B cell (primary cell): ENCODE measurements around the gene TCTN3. TPM values are rescaled to one million over a fixed set of nuclear protein-coding genes. Genes with fewer than 3 reads are reported as not detected.

ENCODE experiments used
- ATAC-seq: fragments of 200-7000 bp; cut with Tn5 transposase; one replicate; pipeline ENCODE4 v1.10.0; 2021; ENCODE audit warnings: low read depth, mild to moderate bottlenecking, moderate number of reproducible peaks, moderate library complexity
- CTCF ChIA-PET: fragments of 350-600 bp; sonication (Branson Sonifier 250); formaldehyde crosslinking; loops from one replicate; lab custom pipeline; 2021; ENCODE audit warnings: antibody characterized with exemption, inconsistent platforms; lab: Charles Lee
- POLR2A ChIA-PET: fragments of 350-600 bp; sonication (Branson Sonifier 250); formaldehyde crosslinking; loops from one replicate; lab custom pipeline; 2021; ENCODE audit warnings: antibody characterized with exemption; lab: Charles Lee
- DNase-seq: peaks from one replicate; pipeline ENCODE4 v3.0.0; 2013
- H2AFZ ChIP-seq: 2 replicates; pipeline ENCODE4 v1.6.1; 2012; ENCODE audit warnings: mild to moderate bottlenecking, low read depth, low read length; ENCODE audit not compliant: insufficient read depth, poor library complexity, severe bottlenecking
- H3K27ac ChIP-seq, 2 donors: 1 replicate in 1 of 2; 2 replicates in 1 of 2; pipeline ENCODE4 v1.5.1; 2012 to 2013; ENCODE audit warnings: low read length in 2 of 2, mild to moderate bottlenecking in 2 of 2, moderate library complexity in 1 of 2
- H3K27me3 ChIP-seq, 4 experiments: fragments of 200-600 bp in 1 of 4; sonication (generic) in 1 of 4; replicated peaks in 1 of 4; 1 replicate in 2 of 4; 2 replicates in 2 of 4; pipeline versions ENCODE4 v1.6.1 to v1.7.0; 2013 to 2016; ENCODE audit warnings: low read length in 3 of 4, mild to moderate bottlenecking in 2 of 4, mixed read lengths in 1 of 4, moderate library complexity in 1 of 4; ENCODE audit not compliant: insufficient read depth in 4 of 4, control insufficient read depth in 3 of 4; ENCODE audit errors: control extremely low read depth in 1 of 4
- H3K36me3 ChIP-seq, 2 experiments: replicated peaks in 1 of 2; 1 replicate in 1 of 2; 2 replicates in 1 of 2; pipeline versions ENCODE4 v1.6.1 to v1.7.1; 2013; ENCODE audit warnings: low read length in 1 of 2; ENCODE audit not compliant: insufficient read depth in 2 of 2, control insufficient read depth in 1 of 2; ENCODE audit errors: control extremely low read depth in 1 of 2, extremely low read depth in 1 of 2
- H3K4me1 ChIP-seq, 2 donors: fragments of 200-600 bp in 1 of 2; sonication (generic) in 1 of 2; 1 replicate in 1 of 2; 2 replicates in 1 of 2; pipeline versions ENCODE4 v1.5.1 to v1.6.1; 2013 to 2017; ENCODE audit warnings: low read length in 2 of 2; ENCODE audit not compliant: control insufficient read depth in 2 of 2, insufficient read depth in 2 of 2
- H3K4me2 ChIP-seq: replicated peaks from 2 replicates; pipeline ENCODE3; 2012; ENCODE audit warnings: mild to moderate bottlenecking, low read depth, low read length; ENCODE audit not compliant: poor library complexity, severe bottlenecking
- H3K4me3 ChIP-seq, 5 experiments: fragments of 200-600 bp in 1 of 5; sonication (generic) in 1 of 5; 1 replicate in 3 of 5; 2 replicates in 2 of 5; pipeline versions ENCODE4 v1.5.1 to v1.7.0; 2011 to 2016; ENCODE audit warnings: low read length in 4 of 5, mild to moderate bottlenecking in 4 of 5, low read depth in 2 of 5, control low read depth in 1 of 5, moderate library complexity in 1 of 5; ENCODE audit not compliant: insufficient read depth in 1 of 5; ENCODE audit errors: control extremely low read depth in 1 of 5, extremely low read depth in 1 of 5
- H3K79me2 ChIP-seq: fragments of 200-600 bp; sonication (generic); one replicate; pipeline ENCODE4 v1.6.0; 2016; ENCODE audit warnings: low read length; ENCODE audit not compliant: control insufficient read depth, insufficient read depth
- H3K9ac ChIP-seq: fragments of 200-600 bp; sonication (generic); 2 replicates; pipeline ENCODE4 v1.6.1; 2017; ENCODE audit warnings: mild to moderate bottlenecking, low read length, moderate library complexity
- H3K9me3 ChIP-seq, 3 donors: one replicate each; pipeline versions ENCODE4 v1.6.1 to v1.7.1; 2013; ENCODE audit warnings: low read length in 2 of 3; ENCODE audit not compliant: control insufficient read depth in 2 of 3, insufficient read depth in 1 of 3; ENCODE audit errors: control extremely low read depth in 1 of 3
- H4K20me1 ChIP-seq: 2 replicates; pipeline ENCODE4 v1.6.0; 2012; ENCODE audit warnings: mild to moderate bottlenecking, low read length; ENCODE audit not compliant: insufficient read depth, control insufficient read depth, poor library complexity, severe bottlenecking
- H3K27ac Mint-ChIP-seq: one replicate; pipeline ENCODE4 v1.8.0; 2021; ENCODE audit warnings: mixed read lengths
- H3K27me3 Mint-ChIP-seq: one replicate; pipeline ENCODE4 v1.8.0; 2021; ENCODE audit warnings: mixed read lengths
- H3K4me1 Mint-ChIP-seq: one replicate; pipeline ENCODE4 v1.8.0; 2021; ENCODE audit warnings: mixed read lengths
- H3K4me3 Mint-ChIP-seq: one replicate; pipeline ENCODE4 v1.8.0; 2021; ENCODE audit warnings: mixed read lengths
- H3K9me3 Mint-ChIP-seq: one replicate; pipeline ENCODE4 v1.8.0; 2022; ENCODE audit warnings: mixed read lengths; ENCODE audit not compliant: insufficient read depth
- CTCF ChIP-seq: fragments of 200-600 bp; IDR thresholded peaks from one replicate; pipeline ENCODE4 v1.8.0; 2022; ENCODE audit warnings: antibody characterized with exemption, mild to moderate bottlenecking
- EZH2 ChIP-seq: IDR thresholded peaks from 2 replicates; pipeline ENCODE4 v1.6.1; 2012; ENCODE audit warnings: borderline replicate concordance, low read depth, mild to moderate bottlenecking, moderate library complexity, low read length; ENCODE audit not compliant: insufficient read depth, poor library complexity, severe bottlenecking
- WGBS: methylation state at CpG from one replicate; pipeline ENCODE4 v1.1.5; 2013; ENCODE audit warnings: missing lambda C conversion rate; ENCODE audit not compliant: insufficient coverage; 5-methylcytosine and 5-hydroxymethylcytosine counted together
- intact Hi-C: fragments of 100-400 bp; cut with micrococcal nuclease; formaldehyde crosslinking; loops from one replicate; pipeline ENCODE4 v1.10.0; 2022
- polyA plus RNA-seq: library from polyadenylated mRNA; depleted of rRNA; stranded (reverse); fragments of >200 nt; gene quantifications from 2 replicates; pipeline ENCODE4 v1.2.3, GENCODE V29; 2012
- total RNA-seq, 2 donors: library from RNA; stranded (reverse); fragments of 120-200 nt in 1 of 2; gene quantifications; 1 replicate in 1 of 2; 2 replicates in 1 of 2; pipeline versions ENCODE4 v1.2.3 to v1.2.4, GENCODE V29; 2013 to 2022

The TCTN3 gene
- total and polyA plus RNA-seq, 2 donors (not counting 1 experiment from before 2014, with no cell fraction given), result 16.9 to 34.1 TPM

- ATAC-seq, result no peak
- ChIA-PET CTCF (no interaction called here), POLR2A (no interaction called here)
- TF ChIP-seq CTCF (no peak), EZH2 (no peak)
- Mint-ChIP-seq H3K27ac (no peak overlapping the region), H3K4me1 (peaks cover 3% of the 10 kb centered on the region), H3K4me3 (no peak overlapping the region), H3K9me3 (no peaks in the 10 kb centered on the region), H3K27me3 (no peaks in the 10 kb centered on the region)
- H2AFZ ChIP-seq, result no peak overlapping the region
- H3K9ac ChIP-seq, result no peak overlapping the region
- H4K20me1 ChIP-seq, result no peaks in the 10 kb centered on the region
- H3K4me3 ChIP-seq, result no peak overlapping the region
- H3K9me3 ChIP-seq, result no peaks in the 10 kb centered on the region
- no peaks in the 10 kb centered on the region for H3K79me2 ChIP-seq
- no peak overlapping the region for H3K4me2 ChIP-seq
- DNase-seq, result no peak
- H3K27ac ChIP-seq, result no peak overlapping the region
- H3K27me3 ChIP-seq, result no peaks in the 10 kb centered on the region
- peaks cover 3 to 5% of the 10 kb centered on the region in 2 experiments for H3K36me3 ChIP-seq
- H3K4me1 ChIP-seq, result peaks cover 0 to 5% of the 10 kb centered on the region in 2 donors
- WGBS, result no CpG with 5 or more reads among the region's 1 CpG
- intact Hi-C loops, result no loop called here
Measured at GRCh38 chr10:95661818-95662217, 31.9 kb downstream of the TCTN3 start.

- no peak overlapping the region for H2AFZ ChIP-seq
- H3K4me3 ChIP-seq, result no peak overlapping the region
- ATAC-seq (no peak), DNase-seq (no peak)
- H3K4me2 ChIP-seq, result no peak overlapping the region
- no peak overlapping the region for H3K27ac Mint-ChIP-seq
- no peaks in the 10 kb centered on the region for H3K9me3 ChIP-seq
- H3K4me3 Mint-ChIP-seq, result no peak overlapping the region
- ChIA-PET POLR2A (no interaction called here), CTCF (interaction anchor here (1.7 kb wide), 1 partner anchor 33 kb away, joined by 5 read pairs; the partner anchor contains the start of gene TCTN3)
- peaks cover 12% of the 10 kb centered on the region for H3K79me2 ChIP-seq
- no peak for TF ChIP-seq EZH2
- no peak for TF ChIP-seq CTCF
- H3K4me1 Mint-ChIP-seq, result peaks cover 14% of the 10 kb centered on the region
- H3K36me3 ChIP-seq, result peaks cover 1 to 5% of the 10 kb centered on the region in 2 experiments
- H3K27ac ChIP-seq, result no peak overlapping the region
- intact Hi-C loops, result no loop called here
- no peak overlapping the region for H3K9ac ChIP-seq
- H3K4me1 ChIP-seq, result peaks cover 6 to 13% of the 10 kb centered on the region in 2 donors
- no peaks in the 10 kb centered on the region for H3K27me3 ChIP-seq
- H3K9me3 Mint-ChIP-seq, result no peaks in the 10 kb centered on the region
- H3K27me3 Mint-ChIP-seq, result no peaks in the 10 kb centered on the region
- H4K20me1 ChIP-seq, result no peaks in the 10 kb centered on the region
Measured at GRCh38 chr10:95660283-95660682, 33.4 kb downstream of the TCTN3 start.
